NCI-H2171 treated with DMSO at 0.1 percent for 48 hours (cell line): ENCODE data around the gene DBF4B.
"Not testable (repeated sequence)": the region's sequence is repeated elsewhere in the genome, so short reads cannot be mapped to it uniquely, and the experiment has no call there.

Experiments
- DNase-seq: peaks from one replicate; lab custom pipeline; 2025; lab: John Stamatoyannopoulos, UW

DBF4B gene

DNA sequence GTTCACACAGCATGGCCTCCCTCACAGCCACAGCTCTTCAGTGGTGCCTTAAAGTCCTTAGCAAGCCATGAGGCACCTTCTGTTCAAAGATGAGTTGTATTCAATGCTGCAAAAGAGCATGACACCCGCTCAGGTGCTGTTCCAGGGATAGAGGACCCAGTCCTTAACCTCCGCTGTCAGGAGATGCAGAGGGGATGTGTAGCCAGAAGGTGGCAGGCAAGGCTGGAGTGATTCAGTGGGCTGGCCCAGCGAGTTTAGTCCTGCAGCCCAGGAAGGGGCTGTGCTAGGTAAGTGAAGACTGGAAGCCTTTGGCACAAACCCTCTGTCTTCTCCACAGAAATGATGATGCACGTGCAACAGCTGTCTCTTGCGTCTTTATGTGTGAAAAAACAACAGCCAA is 25.3 kb downstream of the DBF4B start:
- DNase-seq, result peak; percentile 35

DNA sequence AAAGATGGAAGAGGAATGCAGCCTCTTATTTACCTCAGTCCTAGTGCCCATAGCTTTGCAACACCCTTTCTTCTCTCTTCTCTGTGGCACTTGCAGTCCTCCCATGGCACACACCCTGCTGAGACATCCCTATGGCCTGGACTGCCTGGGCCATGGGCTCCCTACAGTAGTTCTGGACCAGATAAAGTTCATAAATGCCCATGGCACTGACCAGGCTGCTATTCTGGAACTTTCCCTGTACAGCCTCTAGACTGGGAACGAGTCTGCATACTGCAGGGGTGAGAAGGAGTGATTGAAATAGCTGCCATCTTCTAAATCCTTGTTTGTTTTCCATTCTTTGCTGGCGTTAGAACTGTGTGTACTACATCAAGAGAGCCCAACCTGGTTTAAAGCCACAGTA is 25.8 kb downstream of the DBF4B start:
- no peak for DNase-seq

DNA sequence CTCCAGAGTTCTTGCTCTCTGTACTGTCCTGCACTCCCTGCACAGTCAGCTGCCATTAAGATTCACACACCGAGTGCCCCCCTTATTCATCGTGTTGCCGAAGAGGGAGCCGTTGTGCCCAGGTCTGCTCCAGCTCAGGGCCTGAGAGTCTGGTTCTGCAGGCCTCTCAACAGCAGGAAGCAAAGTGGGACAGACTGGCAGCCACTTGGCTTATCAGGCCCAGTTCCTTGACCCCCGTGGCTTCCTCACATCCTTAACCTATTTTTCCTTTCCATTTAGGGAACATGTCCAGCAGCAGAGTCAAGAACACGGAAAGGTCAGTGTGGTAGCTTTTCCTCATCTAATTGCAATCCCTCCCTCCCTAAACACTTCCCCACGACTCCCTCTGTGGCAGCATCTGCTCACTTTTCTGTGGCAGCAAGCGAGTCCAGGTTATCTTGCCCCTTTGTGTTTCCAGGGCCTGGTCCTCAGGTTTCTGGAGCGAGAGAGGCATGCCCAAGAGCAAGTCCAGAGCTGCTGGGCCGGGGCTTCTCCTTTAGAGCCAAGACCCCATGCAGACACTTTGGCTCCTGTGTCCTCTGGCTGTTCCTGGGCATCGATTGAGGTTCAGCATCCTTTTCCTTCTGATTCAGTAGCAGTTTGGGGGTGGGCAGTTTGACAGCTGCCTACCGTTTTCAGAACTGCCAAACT is 28.2 kb downstream of the DBF4B start:
- DNase-seq, result no peak

DNA sequence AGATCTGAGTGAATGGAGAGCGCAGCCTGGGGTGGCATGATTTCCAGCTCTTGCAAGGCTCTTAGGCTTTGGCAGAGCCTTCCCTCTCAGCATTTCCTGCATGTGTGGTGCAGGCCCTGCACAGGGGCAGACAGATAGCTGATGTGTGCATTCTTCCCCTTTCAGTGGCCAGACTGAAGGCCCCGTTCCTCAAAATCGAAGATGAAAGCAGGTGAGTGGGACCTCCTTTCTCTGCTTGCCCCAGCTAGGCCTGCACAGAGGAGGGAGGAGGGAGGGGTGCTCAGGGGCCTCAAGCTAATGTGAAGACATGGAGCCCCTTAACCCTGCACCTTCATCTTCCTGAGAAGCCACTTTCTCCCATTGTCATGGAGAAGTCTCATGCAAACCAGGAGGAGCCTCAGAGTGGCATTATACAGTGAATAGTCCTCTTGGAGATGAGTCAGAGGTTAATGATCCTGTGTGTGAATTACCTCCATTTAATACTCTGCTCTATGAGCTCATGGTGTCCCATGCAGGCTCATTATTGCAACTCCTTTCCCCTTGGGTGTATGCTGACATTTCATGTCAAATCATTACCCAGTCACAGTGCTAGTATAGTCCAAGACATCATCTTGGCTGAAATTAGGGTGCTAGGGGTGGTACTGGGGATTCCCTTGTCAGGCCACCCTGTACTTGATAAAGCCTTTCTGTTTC is 29.9 kb downstream of the DBF4B start:
- DNase-seq, result no peak

DNA sequence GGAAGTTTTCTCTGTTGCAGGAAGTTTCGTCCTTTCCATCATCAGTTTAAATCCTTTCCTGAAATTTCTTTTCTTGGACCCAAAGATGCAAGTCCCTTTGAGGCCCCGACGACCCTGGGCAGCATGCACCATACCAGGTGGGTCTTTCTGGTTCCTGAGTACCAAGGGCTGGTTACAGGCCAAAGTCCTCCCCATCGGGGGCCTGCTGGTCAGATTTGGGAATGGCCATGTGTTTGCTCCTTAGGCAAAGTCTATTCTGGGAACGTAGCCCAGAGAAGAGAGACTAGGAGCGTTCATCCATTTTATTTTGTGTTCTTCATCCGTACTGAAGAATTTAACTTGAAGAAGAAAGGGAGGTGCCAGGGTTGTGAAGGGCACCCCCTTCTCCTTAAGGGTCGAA is 32.9 kb downstream of the DBF4B start:
- DNase-seq, result no peak

DNA sequence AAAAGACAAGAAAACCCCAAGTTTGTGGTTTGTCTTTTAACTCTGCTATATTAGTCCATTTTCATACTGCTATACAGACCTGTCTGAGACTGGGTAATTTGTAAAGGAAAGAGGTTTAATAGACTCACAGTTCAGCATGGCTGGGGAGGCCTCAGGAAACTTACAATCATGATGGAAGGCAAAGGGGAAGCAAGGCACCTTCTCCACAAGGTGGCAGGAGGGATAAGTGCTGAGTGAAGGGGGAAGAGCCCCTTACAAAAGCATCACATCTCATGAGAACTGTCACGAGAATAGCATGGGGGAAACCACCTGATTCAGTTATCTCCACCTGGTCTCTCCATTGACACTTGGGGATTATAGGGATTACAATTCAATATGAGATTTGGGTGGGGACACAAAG is 36.8 kb downstream of the DBF4B start:
- DNase-seq, result no peak

DNA sequence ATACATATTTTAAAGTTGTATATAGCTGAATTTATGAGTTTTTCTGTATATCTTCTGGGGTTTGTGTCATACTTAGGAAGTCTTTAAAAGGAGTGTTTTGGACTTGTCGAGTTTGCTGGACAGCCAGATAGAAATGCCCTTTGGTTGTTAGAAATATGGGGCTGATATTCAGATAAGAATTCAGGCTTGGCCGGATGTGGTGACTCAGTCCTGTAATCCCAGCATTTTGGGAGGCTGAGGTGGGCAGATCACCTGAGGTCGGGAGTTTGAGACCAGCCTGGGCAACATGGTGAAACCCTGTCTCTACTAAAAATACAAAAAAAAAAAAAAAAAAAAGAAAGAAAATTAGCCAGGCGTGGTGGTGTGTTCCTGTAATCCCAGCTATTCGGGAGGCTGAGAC is 37.3 kb downstream of the DBF4B start:
- DNase-seq, result not testable (repeated sequence)

DNA sequence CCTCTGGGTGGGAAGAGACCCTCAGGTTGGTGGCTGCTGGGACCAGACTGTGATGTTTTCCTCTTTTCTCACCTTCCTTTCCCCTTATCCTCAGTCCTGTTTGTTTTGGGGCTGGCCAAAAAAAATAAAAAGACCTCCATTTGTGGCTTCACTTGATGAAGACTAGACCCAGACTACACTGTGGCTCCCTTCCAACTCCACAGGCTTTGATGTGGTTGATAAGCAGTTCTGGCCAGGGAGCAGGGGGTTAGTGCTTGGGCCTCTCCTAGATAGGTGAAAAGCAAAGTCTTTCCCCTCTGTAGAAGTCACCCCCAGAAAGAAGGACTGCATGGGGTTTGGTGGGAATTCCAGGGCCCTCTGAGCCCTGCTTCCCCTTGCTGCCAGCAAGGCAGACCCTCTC is 39.1 kb downstream of the DBF4B start:
- no peak for DNase-seq

DNA sequence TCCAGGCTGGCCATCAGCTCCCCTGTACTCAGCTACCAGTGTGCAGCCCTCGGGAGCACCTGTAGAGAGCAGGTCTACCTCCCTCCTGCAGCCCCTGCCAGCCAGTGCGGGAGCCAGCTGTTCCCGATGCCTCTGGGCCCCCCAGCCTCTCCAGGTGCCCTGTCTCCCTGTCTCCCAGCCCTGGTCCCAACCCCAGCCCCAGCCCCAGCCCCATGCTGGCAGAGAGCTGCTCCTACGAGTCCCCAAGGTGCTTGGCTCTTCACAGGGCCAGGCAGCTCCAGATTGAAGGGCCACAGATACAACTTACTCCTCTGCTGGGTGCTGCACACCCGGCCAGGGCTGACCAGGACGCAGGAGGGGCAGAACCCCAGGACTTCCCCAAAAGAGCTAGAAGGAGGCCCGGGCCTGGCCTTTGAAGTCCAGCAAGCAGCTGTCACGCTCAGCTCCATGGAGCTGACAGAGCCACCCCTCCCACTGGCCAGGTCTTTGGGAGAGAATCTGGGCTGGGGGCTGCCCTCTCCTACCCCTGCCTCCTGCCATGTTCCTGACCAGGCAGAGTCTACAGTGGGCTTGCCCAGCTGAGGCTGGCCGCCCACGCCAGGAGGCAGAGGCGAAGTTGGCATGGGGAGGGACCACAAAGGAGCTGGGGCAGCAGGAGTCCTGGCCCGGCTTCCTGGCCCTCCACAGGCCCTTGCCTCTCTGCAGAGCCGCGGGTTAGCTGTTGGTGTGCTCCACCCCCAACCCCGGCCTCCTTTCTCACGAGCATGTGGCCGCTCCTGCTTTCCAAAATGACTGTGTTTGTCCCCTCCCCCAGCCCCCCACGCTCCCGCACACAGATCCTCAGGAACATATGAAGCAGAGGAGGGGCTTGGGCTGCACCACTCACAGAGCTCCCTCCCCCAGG is 40.9 kb downstream of the DBF4B start:
- DNase-seq, result no peak

DNA sequence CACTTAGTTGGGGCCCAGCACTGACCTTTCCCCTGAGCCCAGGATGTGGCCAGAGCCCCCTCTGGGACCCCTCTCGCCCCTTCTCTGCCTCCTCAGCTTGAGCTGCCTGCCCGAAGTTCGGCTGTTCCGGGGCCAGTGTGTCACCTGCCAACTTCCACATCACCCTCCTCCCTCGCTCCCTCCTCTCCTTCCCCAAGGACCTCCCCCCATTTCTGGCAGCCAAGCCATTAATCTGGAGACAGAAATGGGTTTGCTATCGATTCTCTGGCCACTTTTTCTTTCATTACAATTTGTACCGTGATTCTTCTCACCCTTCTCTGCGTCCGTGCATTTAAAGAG is 41.5 kb downstream of the DBF4B start:
- DNase-seq, result no peak

DNA sequence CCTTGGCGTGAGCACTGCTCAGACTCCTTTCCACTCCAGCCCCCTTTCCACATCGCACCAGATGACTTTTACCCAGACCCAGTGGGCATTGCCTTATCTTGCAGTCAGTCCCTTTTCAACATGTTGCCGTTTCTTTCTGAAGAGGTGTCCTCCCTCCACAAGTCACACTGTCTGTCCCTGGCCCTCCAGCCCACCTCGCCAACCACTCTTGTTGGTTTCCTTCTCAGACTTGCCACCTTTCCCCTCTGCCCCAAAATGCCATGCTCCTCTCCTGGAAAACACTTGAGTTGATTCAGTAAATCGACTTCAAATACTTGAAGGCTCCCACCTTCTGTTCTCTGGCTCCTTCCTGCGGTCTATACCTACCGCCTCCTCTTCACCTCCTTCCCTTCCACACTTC is 42.9 kb downstream of the DBF4B start:
- no peak for DNase-seq

DNA sequence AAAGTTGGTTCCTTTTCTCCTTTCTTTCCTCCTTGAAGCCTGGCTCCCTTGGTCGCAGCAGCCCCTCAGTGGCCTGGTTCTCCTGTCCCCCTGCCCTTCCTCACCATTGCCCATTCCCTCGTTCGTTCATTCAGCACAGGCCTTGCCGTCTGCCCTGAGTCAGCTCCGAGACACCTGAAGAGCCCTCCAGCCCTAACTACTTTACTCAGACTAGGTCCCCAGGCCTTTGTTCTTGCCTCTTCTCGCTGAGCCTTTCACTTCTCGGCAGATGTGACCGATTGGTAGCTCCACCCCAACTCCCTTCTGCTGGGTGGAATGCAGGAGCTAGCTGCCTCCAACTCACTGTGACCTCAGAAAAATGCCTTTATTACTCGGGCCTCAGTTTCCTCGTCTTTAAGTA is 43.3 kb downstream of the DBF4B start:
- no peak for DNase-seq

DNA sequence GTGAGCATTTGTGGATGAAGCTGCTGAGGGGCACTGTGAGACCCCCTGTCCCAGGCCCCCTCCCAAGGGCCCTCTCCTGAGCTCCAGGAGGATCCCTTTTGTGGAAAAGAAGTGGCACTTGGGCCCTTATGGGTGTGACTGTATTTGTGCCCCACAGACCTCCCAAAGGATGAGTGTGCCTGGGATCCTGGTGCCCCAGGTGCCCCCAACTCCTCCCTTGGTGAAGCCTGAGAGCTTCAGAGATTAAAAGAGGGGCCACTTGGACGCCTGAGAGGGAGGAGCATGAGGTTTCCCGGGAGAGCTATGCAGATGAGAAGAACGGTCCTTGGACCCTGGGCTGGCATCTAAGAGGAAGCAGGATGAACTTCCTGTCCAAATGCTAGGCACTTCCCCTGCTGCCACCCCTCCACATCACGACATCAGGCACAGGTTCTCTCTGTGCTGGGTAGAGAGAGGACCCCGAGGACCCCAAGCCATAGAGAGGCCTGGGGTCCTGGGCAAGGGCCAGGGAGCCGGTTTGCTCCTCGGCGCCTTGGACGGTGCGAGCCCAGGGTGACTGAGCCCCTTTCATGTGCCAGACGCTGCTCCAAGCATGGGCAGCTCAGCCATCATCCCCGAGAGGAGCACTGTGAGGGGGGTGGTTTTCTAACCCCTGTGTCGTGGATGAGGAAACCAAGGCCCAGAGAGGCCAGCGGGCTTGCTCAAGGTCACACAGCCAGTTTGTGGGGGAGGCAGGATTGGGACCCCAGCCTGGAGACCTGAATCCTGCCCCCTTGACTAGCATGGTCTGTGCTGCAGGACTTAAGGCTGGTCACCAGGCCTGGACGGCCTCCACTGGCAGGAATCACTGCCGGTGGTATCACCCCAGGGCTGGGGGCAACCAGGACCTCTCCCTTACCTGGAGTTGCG is 44.7 kb downstream of the DBF4B start:
- no peak for DNase-seq

DNA sequence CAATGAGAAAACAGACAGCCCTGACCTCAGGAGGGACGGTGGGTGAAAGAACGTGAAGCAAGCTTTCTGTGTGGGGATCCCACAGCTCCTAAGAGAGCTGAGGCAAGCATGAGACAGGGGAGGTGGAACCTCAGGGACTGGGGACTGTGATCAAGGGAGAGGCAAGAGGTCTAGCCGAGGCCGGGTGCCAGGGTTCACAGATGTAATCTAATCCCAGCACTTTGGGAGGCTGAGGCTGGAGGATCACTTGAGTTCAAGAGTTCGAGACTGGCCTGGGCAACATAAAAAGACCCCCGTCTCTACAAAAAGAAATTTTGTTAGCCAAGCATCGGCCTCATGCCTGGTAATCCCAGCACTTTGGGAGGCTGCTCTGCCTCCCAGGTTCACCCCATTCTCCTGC is 45.8 kb downstream of the DBF4B start:
- DNase-seq, result no peak

DNA sequence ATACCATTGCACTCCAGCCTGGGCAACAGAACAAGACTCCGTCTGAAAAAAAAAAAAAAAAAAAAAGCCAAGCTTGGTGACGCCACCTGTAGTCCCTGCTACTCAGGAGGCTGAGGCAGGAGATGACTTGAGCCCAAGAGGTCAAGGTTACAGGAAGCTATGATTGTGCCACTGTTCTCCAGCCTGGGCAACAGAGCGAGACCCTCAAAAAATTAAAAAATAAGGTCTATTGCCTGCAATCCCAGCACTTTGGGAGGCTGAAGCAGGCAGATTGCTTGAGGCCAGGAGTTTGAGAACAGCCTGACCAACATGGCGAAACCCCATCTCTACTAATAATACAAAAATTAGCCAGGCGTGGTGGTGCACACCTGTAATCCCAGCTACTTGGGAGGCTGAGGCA is 46.7 kb downstream of the DBF4B start:
- DNase-seq, result not testable (repeated sequence)

DNA sequence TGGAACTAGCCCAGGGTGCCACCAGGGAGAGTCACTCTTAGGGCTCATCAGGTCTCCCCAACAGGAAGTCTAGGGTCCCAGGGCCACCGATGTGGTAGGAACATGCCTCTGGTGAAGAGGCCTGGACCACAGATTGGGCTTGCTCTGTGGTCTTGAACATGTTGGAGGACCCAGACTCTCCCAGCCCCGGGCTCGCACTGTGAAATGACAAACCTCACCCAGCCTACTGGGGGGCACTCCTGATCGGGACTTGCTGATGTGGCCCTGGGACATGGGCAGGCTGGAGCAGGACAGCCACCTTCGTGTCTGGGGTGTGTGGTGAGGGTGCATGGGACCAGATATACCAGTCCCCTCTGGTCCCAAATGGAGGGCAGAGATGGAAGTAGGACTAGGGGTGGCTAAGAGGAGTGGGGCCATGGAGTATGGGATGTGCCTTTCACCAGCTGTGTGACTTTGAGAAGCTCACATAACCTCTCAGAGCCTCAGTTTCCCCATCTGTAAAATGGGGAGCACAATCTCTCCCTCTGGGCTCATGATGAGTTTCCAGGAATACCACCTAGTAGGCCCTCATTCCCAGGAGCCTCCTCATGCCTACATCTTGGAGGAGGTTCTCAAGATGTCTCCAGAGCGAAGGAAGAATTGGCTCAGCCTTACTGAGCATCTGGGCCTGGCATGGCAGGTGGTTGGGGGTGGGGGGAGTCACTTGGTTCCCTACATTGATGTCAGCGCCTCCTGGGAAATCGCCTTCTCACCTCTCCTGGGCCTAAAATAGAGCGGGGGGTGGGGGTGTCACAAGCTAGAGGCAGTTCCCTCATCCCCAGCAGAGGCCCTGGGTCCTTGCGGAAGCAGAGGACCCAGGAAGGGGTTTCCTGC is 48.8 kb downstream of the DBF4B start:
- DNase-seq, result peak; percentile 41

DNA sequence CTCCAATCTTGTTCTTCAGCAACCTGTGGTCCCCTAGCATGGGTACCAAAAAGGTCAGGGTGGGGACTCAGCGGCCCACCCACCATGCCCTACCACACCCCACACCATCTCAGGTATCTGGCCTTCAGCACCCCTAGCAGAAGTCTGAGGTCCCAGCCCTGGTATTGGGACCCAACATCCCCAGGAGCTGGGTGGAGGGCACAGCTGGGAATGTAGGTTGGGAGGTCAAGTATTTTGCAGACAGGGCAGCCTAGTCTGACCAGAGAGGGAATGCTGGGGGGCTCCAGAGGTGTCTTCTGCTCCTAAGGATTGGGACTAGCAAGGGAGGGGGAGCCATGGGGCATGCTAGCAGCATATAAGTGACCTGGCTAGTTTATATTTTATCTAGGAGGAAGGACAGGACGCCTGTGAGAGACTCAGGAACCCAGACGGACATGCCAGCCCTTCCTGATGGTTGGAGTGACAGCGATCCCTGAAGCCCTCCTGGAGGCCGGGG is 49.5 kb downstream of the DBF4B start:
- no peak for DNase-seq

DNA sequence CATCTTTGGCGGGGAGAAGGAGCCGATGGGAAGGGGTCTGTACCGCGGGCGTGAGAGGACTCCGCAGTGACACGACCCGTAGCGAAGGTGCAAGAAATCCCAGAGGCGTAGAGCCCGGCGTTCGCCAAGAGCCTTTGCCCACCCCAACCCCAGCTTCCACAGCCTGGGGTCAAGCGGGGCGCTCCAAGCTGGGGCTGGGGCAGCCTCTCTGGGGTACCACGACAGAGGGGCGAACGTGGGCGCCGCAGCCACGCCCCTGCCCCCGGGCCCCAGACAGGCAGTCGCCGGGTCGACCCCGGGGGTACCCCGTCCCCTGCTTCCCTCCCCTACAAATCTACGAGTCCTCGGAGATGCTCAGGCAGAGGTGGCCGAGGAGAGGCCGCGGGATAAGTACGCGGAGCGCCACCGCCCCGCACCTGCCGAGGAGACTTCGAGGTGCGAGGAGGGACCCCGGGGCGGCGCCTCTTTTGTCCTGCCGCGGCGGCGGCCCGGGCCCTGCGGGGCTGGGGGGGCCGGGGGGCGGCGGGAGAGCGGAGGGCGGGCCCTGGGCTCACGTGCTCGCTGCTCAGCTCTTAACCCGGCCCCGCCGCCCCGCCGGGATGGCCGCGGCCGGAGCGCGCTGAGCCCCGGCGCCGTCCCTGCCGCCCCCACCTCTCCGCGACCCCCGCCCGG is 50.1 kb downstream of the DBF4B start, which contains the start of gene ADAM11:
TSS of gene ADAM11 (plus strand) at position 575 of the 672 bp plus-strand sequence. CDS start 212 bp downstream, outside the sequence.
- DNase-seq, result peak; percentile 19

DNA sequence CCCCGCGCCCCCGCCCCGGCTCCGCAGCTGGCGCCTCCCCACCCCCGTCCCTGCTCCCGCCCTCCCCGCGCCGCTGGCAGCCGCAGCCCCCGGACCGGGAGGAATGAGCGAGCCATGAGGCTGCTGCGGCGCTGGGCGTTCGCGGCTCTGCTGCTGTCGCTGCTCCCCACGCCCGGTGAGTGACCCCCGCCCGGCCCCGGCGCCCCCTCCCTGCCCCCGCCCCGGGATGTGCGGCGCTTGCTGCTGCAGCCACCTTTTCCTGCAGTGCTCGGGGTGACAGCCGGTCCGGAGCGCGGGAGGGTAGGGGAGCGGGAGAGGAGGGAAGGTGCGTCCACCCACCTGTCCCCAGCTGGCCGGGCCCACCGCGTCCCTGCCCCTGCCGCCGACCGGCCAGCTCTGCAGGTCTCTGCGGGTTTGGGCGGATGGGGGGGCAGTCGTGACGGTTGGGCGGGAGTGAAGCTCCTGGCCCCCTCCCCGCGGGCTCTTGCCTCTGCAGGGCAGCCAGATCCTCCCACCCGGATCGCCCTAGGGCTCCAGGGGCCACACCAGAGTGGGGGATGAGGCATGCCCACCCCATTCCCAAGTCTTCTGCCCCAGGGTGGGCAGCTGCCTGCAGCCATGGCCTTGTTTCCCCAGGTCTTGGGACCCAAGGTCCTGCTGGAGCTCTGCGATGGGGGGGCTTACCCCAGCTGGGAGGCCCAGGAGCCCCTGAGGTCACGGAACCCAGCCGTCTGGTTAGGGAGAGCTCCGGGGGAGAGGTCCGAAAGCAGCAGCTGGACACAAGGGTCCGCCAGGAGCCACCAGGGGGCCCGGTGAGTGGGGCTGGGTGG is 50.8 kb downstream of the DBF4B start:
- DNase-seq, result no peak
